GF-D8 (cell line): ENCODE results near the gene CEACAM5.
"Not testable (repeated sequence)": the region's sequence is repeated elsewhere in the genome, so short reads cannot be mapped to it uniquely, and the experiment has no call there.

ENCODE experiments used
- DNase-seq: peaks from one replicate; lab custom pipeline; 2025; lab: John Stamatoyannopoulos, UW

Gene CEACAM5

GRCh38 chr19:41740415-41741243, 32.2 kb downstream of the CEACAM5 start:
- no peak for DNase-seq

DNA sequence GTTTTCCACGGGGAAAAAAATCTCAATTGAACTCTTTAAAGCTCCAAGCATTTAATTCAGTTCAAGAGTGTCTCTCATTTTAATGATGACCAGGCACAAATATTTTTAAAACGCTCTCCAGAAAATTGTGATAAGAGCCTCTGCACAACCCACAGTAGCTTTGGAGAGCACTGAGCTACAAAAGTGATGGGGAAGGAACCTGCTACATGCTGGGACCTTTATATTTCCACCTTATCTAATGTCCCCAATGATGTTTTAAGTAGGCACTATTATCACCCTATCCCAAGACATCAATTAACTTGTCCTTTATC, 32.8 kb downstream of the CEACAM5 start:
- no peak for DNase-seq

- DNase-seq: peak; percentile 95
These were observed 36.4 kb downstream of the CEACAM5 start for GRCh38 chr19:41744850-41745249.

DNA sequence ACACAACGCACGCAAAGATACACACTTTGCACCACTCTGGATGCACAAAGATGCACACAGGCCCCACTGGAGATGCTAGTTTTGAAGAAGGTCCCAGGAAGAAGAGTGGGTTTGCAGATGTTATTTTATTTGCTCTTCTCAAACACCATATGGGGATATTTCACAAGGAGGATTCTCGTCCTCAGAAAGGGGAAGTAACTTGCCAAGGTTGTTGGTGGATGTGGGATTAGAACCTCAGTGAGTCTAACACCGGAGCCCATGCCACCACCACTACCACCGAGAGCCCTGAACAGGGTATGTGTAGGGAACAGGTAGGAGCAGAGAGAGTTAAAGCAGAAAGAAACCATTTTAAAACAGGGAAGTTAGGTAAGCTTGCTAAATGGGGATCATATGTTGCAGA, 37.3 kb downstream of the CEACAM5 start:
- DNase-seq: peak; percentile 81

DNA sequence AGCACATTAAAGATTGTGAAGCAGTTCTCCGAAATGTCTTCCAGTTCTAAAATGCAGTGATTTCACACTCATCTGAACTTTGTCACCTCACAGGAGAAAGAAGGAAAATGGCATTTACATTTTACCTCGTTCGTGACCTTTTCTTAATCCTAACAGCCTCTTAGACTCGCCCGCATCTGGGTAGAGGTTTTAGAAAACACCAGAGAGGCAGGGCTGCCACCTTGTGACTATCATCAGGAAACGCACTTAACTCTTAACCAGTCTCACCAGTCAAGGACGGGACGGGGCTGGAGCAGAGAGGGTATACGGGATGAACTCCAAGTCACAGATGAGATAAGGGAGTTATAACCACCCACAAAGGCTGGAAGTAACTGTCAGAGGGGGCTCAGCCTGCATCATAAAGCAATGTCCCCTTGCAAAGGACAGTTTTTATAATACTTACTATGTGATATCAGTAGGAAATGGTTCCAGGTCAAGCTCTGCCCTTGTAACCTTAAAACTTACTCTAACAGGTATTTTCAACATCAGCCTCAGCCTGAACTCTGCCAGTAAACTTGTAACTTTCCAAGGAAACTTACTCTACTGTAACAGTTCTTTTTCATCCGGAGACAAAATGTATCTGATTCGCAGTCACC, 38.3 kb downstream of the CEACAM5 start:
- peak; percentile 67 for DNase-seq

GRCh38 chr19:41748012-41748411, 39.6 kb downstream of the CEACAM5 start:
- DNase-seq: no peak

DNA sequence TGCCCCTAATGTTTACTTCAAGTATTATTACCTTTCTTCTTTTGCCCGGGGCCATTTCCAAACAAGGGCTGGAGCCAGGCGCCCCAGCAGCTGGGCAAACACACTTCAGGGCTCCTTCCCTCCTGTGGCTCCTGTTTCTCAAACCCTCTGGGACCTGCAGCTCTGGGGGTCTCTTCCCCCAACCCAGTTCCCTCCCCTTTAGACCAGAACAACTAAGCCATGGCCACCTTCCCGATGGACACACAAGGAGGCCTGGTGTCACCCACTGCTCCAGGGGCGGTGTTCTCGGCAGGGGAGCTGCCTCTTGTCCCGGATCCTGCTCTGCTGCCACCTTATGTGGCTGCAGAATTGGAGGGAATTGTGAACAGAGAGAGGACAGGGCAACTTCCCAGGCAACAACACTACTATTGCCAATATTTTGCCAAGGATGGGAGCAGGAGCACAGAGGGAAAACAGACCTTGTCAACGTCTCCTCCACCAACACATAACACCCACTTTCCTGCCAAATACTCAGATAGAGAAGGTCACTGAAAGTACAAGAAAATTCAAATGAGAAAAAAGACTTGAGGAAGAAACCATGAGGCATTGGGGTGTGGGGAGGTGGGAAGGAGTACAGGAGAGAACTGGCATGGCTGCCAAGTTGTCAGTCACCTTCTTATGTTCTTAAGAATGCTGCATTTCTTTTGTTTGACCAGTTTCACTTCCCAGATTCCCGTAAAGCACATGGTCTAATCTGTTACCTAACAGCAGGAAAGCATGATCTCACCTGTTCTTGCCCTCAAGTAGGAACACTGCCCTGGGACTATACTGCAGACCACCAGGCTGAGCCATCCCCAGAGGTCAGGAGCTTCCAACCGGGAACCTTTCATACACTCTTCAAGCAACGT, 42.1 kb downstream of the CEACAM5 start:
- DNase-seq: not testable (repeated sequence)

DNA sequence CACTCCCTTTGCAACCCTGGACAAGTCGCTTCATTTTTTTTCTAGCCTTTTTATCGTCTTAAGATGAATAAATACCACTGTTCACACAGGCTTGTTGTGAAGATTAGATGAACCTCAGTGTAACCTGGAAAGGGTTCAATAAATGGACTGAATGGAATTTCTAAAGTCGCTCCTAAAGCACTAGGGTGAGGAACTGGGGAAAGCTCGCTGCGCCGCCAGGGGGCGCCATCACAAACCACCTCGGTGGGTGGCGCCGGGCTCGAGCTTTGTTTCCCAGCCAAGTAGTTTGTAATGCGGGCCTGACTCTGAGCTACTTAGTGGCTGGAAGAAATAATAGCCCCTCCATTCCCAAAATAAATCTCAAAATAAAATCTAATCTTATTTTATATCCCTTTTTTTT, 44.7 kb downstream of the CEACAM5 start:
- peak; percentile 40 for DNase-seq

DNA sequence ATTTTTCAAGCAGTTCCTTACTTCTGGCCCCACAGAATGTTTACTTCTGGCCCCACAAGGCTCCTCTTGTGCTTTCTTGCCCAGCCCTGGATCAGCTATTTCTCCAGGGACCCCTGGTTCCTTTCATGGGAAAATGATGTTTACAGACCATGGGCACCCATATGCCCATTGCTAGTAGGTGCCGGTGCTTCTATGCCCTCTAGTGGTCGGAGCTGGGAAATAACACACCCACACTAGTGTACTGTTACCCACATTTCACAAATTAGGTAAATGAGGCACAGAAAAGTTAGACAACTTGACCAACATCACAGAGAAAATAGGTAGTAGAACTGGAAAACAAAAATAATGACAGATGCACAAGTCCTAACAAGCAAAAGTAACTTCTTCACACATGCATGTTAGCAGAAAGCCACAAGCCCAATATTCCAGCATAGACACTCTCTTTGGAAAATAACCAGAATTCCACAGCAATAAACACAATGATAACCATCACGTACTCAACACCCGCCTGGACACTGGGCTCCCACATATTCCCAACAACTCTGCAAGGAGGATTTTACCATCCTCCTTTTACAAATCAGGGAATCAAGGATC, 45.6 kb downstream of the CEACAM5 start:
- peak; percentile 11 for DNase-seq

DNA sequence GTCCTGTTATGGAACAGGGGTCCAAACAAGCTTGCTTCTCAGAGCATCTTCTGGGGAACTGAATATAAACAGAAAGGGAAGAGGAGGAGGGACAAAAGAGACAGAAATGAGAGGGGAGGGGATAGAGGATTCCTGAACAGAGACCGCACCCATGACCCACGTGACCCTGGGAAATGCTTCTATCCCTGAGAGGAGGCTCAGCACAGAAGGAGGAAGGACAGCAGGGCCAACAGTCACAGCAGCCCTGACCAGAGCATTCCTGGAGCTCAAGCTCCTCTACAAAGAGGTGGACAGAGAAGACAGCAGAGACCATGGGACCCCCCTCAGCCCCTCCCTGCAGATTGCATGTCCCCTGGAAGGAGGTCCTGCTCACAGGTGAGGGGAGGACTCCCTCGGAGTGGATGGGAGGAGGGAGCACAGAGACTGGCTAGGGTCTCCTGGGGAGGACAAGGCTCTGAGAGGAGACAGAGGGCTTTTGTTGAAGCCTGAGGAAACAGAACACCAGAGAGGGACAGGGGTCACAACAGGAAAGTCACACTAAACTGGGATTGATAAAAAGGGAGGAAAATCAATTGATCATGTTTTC, 47.0 kb downstream of the CEACAM5 start, which contains the start of gene CEACAM6:
TSS of gene CEACAM6 (plus strand) at position 203 of the 586 bp plus-strand sequence. CDS start at position 312, 109 bp downstream.
- no peak for DNase-seq

GRCh38 chr19:41758846-41759245, 50.4 kb downstream of the CEACAM5 start:
- DNase-seq: no peak

DNA sequence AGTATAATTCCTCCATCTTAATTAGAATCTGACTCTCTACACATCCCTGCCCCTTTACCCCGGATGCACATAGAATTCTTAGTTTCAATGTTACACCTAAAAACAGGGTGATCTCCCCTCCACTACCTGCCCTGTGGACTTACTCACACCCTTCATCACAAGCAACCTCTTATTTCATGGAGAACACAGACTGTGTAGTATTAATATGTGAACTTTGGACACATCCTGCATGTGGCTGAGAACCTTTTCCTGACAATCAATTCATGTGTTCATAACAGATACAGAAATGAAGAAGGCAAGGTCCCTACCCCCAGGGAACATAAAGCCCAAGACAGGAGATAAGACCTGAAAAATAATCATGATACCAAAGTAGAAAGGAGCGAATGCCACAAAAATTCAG, 58.7 kb downstream of the CEACAM5 start:
- DNase-seq: no peak

- DNase-seq: not testable (repeated sequence)
These were observed 59.7 kb downstream of the CEACAM5 start for GRCh38 chr19:41768105-41768504.

GRCh38 chr19:41769608-41770007, 61.2 kb downstream of the CEACAM5 start:
- DNase-seq: no peak

- no peak for DNase-seq
These were observed 63.0 kb downstream of the CEACAM5 start for GRCh38 chr19:41771410-41771809.

DNA sequence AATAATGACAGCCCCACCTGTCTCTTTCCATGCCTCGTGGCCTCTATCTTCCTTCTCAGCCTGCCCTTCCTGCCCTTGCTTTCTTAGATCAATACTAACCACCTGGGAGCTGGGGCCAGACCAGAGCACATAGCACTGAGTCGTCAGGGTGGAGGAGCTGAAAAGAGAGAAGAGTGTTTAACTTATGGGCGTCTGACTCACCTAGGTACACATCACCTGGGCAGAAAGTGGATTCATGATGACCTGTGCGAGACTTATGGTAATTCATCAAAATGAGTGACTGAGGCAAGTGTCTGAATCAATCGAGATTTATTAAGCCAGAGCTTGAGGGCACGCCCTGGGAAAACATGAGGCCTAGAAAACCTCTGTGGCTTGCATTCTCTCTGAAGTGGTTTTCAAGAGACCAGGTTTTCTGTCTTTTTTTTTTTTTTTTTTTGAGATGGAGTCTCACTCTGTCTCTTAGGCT, 66.1 kb downstream of the CEACAM5 start:
- no peak for DNase-seq

GRCh38 chr19:41776700-41777099, 68.3 kb downstream of the CEACAM5 start:
- DNase-seq: no peak
